HCT116 (cell line): ENCODE measurements around the gene ATAD1. TPM values are rescaled to one million over a fixed set of nuclear protein-coding genes. Genes with fewer than 3 reads are reported as not detected.

Source experiments
- ATAC-seq: fragments of 200-7000 bp; cut with Tn5 transposase; 2 replicates; pipeline ENCODE4 v1.9.1; 2020; ENCODE audit warnings: mild to moderate bottlenecking, moderate library complexity
- BruUV-seq: library from RNA; stranded (reverse); fragments of 400-500 nt; replicated peaks from 2 replicates; lab custom pipeline; 2021; lab: Mats Ljungman, UMichigan
- CTCF ChIA-PET: fragments of 300-600 bp; sonication (Branson Sonifier 250); formaldehyde crosslinking; loops from one replicate; lab custom pipeline; 2021; ENCODE audit warnings: antibody characterized with exemption; lab: Charles Lee
- POLR2A ChIA-PET: fragments of 300-600, 350-600 bp; sonication (Branson Sonifier 250); formaldehyde crosslinking; loops from one replicate; lab custom pipeline; 2021; ENCODE audit warnings: antibody characterized with exemption; lab: Charles Lee
- RAD21 ChIA-PET, 2 experiments: fragments of 300-600 bp; sonication (Branson Sonifier 250); formaldehyde crosslinking; loops; one replicate each; lab custom pipeline; 2023; ENCODE audit warnings: low total read pairs in 2 of 2; ENCODE audit not compliant: uncharacterized antibody in 2 of 2, unreplicated experiment in 2 of 2, low non-redundant PET in 1 of 2; lab: Charles Lee
- DNase-seq: peaks from one replicate; pipeline ENCODE4 v3.0.0-alpha.2; 2010; ENCODE audit warnings: low read depth, low spot score
- H2AFZ ChIP-seq: fragments of 200-600 bp; shearing (Covaris generic), sonication (generic); 2 replicates; pipeline ENCODE4 v1.6.1; 2017; ENCODE audit warnings: low read depth, mixed run types, mixed read lengths, antibody characterized with exemption, low read length; ENCODE audit not compliant: poor library complexity, severe bottlenecking
- H3K27ac ChIP-seq: 2 replicates; pipeline ENCODE4 v1.5.1; 2012; ENCODE audit warnings: low read depth, low read length
- H3K27me3 ChIP-seq: fragments of 200-600 bp; sonication (generic); 2 replicates; pipeline ENCODE4 v1.6.1; 2016; ENCODE audit warnings: mixed run types, low read length, mixed read lengths; ENCODE audit not compliant: insufficient read depth
- H3K36me3 ChIP-seq, 2 experiments: fragments of 200-500 bp in 1 of 2; fragments of 200-600 bp in 1 of 2; sonication (Bioruptor generic) in 1 of 2; sonication (generic) in 1 of 2; 2 replicates each; pipeline versions ENCODE4 v1.5.1 to v1.6.1; 2014 to 2016; ENCODE audit warnings: low read length in 2 of 2, inconsistent platforms in 1 of 2, mixed read lengths in 1 of 2, mixed run types in 1 of 2; ENCODE audit not compliant: insufficient read depth in 2 of 2, control insufficient read depth in 1 of 2
- H3K4me1 ChIP-seq, 2 experiments: fragments of 200-600 bp in 1 of 2; sonication (generic) in 1 of 2; 2 replicates each; pipeline versions ENCODE4 v1.5.1 to v1.6.1; 2012 to 2017; ENCODE audit warnings: low read length in 2 of 2, inconsistent platforms in 1 of 2, mild to moderate bottlenecking in 1 of 2, mixed read lengths in 1 of 2, mixed run types in 1 of 2, moderate library complexity in 1 of 2; ENCODE audit not compliant: insufficient read depth in 2 of 2, control insufficient read depth in 1 of 2
- H3K4me2 ChIP-seq: fragments of 200-600 bp; sonication (generic); 2 replicates; pipeline ENCODE4 v1.6.1; 2017; ENCODE audit warnings: mixed run types, low read length, mixed read lengths
- H3K4me3 ChIP-seq, 2 experiments: fragments of 200-600 bp in 1 of 2; sonication (generic) in 1 of 2; replicated peaks in 1 of 2; 2 replicates each; pipeline ENCODE4 v1.5.1; 2011 to 2016; ENCODE audit warnings: low read length in 2 of 2, control low read depth in 1 of 2, low read depth in 1 of 2, mild to moderate bottlenecking in 1 of 2, mixed read lengths in 1 of 2, mixed run types in 1 of 2
- H3K79me2 ChIP-seq: fragments of 200-600 bp; sonication (generic); 2 replicates; pipeline ENCODE4 v1.6.1; 2017; ENCODE audit warnings: mild to moderate bottlenecking, mixed run types, low read length, moderate library complexity, mixed read lengths; ENCODE audit not compliant: insufficient read depth
- H3K9ac ChIP-seq: fragments of 200-600 bp; sonication (generic); 2 replicates; pipeline ENCODE4 v1.6.1; 2016; ENCODE audit warnings: low read length, mixed read lengths
- H3K9me2 ChIP-seq: fragments of 200-600 bp; sonication (generic), shearing (Covaris generic); 2 replicates; pipeline ENCODE4 v1.6.1; 2017; ENCODE audit warnings: mixed run types, mild to moderate bottlenecking, moderate library complexity; ENCODE audit not compliant: insufficient read depth
- H3K9me3 ChIP-seq, 2 experiments: fragments of 200-500 bp in 1 of 2; fragments of 200-600 bp in 1 of 2; sonication (Bioruptor generic) in 1 of 2; sonication (generic) in 1 of 2; 2 replicates each; pipeline ENCODE4 v1.6.1; 2014 to 2017; ENCODE audit warnings: low read length in 2 of 2, mixed read lengths in 2 of 2, inconsistent platforms in 1 of 2, low read depth in 1 of 2, mild to moderate bottlenecking in 1 of 2, mixed run types in 1 of 2, moderate library complexity in 1 of 2; ENCODE audit not compliant: control insufficient read depth in 1 of 2, insufficient read depth in 1 of 2
- H4K20me1 ChIP-seq: fragments of 200-600 bp; sonication (generic), shearing (Covaris generic); 2 replicates; pipeline ENCODE4 v1.6.1; 2017; ENCODE audit warnings: mixed run types, mild to moderate bottlenecking, moderate library complexity; ENCODE audit not compliant: insufficient read depth
- CEBPB ChIP-seq: IDR thresholded peaks from 2 replicates; pipeline ENCODE4 v1.6.1; 2012; ENCODE audit warnings: low read depth
- EGR1 ChIP-seq: IDR thresholded peaks from 2 replicates; pipeline ENCODE4 v1.6.1; 2012; ENCODE audit warnings: low read depth
- FOSL1 ChIP-seq: IDR thresholded peaks from 2 replicates; pipeline ENCODE4 v1.6.1; 2012; ENCODE audit warnings: low read depth
- JUND ChIP-seq: IDR thresholded peaks from 2 replicates; pipeline ENCODE4 v1.6.1; 2012
- REST ChIP-seq: IDR thresholded peaks from 2 replicates; pipeline ENCODE4 v1.6.1; 2012; ENCODE audit warnings: low read depth
- SIN3A ChIP-seq: IDR thresholded peaks from 2 replicates; pipeline ENCODE4 v1.6.1; 2012; ENCODE audit warnings: low read depth
- TCF7L2 ChIP-seq: IDR thresholded peaks from 2 replicates; pipeline ENCODE4 v1.7.0; 2011; ENCODE audit warnings: borderline replicate concordance, inconsistent platforms; ENCODE audit not compliant: insufficient read depth, insufficient read length; ENCODE audit errors: extremely low read depth
- YY1 ChIP-seq: IDR thresholded peaks from 2 replicates; pipeline ENCODE4 v1.6.1; 2011; ENCODE audit warnings: low read length, low read depth, moderate library complexity, mild to moderate bottlenecking; ENCODE audit not compliant: insufficient replicate concordance; ENCODE audit errors: extremely low read depth
- ZBTB33 ChIP-seq: IDR thresholded peaks from 2 replicates; pipeline ENCODE4 v1.6.1; 2011; ENCODE audit warnings: mild to moderate bottlenecking, low read length, moderate library complexity; ENCODE audit not compliant: insufficient replicate concordance; ENCODE audit errors: extremely low read depth
- ZFX ChIP-seq: fragments of 450-650 bp; IDR thresholded peaks from 2 replicates; pipeline ENCODE4 v1.6.1; 2017
- ZNF274 ChIP-seq: fragments of 200-500 bp; sonication (Bioruptor generic); IDR thresholded peaks from 2 replicates; pipeline ENCODE4 v1.6.1; 2014; ENCODE audit warnings: mild to moderate bottlenecking, low read depth, low read length, inconsistent platforms
- intact Hi-C: fragments of 100-400 bp; cut with micrococcal nuclease; formaldehyde crosslinking; loops from 2 replicates; pipeline ENCODE4 v1.10.0; 2022
- total RNA-seq: library from RNA; stranded (reverse); gene quantifications from one replicate; pipeline ENCODE4 v1.2.1, GENCODE V29; 2021; ENCODE audit not compliant: unreplicated experiment
- TF ChIP-seq, protein P1 (sequence below): IDR thresholded peaks from 2 replicates; pipeline ENCODE4 v1.6.1; 2012
- TF ChIP-seq, protein P2 (sequence below): IDR thresholded peaks from 2 replicates; pipeline ENCODE4 v1.6.1; 2012

Gene ATAD1
- total RNA-seq, 1 experiment from 2014 or later, result 66.4 TPM

- H3K9me2 ChIP-seq, result no peaks in the 10 kb centered on the region
- no peak overlapping the region for H3K9ac ChIP-seq
- H3K4me3 ChIP-seq, result no peak overlapping the region
- ChIA-PET CTCF (no interaction called here), POLR2A (no interaction called here), RAD21 (no interaction called here)
- no peaks in the 10 kb centered on the region for H3K27me3 ChIP-seq
- BruUV-seq, result no TSS peak
- H3K4me1 ChIP-seq, result no peaks in the 10 kb centered on the region
- H3K36me3 ChIP-seq, result peaks cover 2 to 22% of the 10 kb centered on the region in 2 experiments; a peak in 1 of 4 replicates
- no peak overlapping the region for H2AFZ ChIP-seq
- H3K9me3 ChIP-seq, result 0 out of 4 replicates have a peak, but pooled peaks cover 0 to 3% of the 10 kb centered on the region in 2 experiments
- no peak overlapping the region for H3K27ac ChIP-seq
- peaks cover 96% of the 10 kb centered on the region for H3K79me2 ChIP-seq
- TF ChIP-seq SIN3A, result no peak
- TF ChIP-seq TCF7L2, result no peak
- no peak for TF ChIP-seq ZNF274
- TF ChIP-seq, protein P1, sequence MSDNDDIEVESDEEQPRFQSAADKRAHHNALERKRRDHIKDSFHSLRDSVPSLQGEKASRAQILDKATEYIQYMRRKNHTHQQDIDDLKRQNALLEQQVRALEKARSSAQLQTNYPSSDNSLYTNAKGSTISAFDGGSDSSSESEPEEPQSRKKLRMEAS, result no peak
- TF ChIP-seq ZBTB33, result no peak
- TF ChIP-seq FOSL1, result no peak
- no peak for TF ChIP-seq REST
- no peak for TF ChIP-seq JUND
- no peak for TF ChIP-seq CEBPB
- no peak for TF ChIP-seq ZFX
- TF ChIP-seq YY1, result no peak
- TF ChIP-seq, protein P2, sequence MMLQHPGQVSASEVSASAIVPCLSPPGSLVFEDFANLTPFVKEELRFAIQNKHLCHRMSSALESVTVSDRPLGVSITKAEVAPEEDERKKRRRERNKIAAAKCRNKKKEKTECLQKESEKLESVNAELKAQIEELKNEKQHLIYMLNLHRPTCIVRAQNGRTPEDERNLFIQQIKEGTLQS, result no peak
- TF ChIP-seq EGR1, result no peak
- no peak overlapping the region for H3K4me2 ChIP-seq
- H4K20me1 ChIP-seq, result peaks cover 7% of the 10 kb centered on the region; the same call in 1 of the 2 replicates
- no peak for DNase-seq
- ATAC-seq, result no peak
- intact Hi-C loops, result no loop called here
These were observed 19.9 kb downstream of the ATAD1 start for GRCh38 chr10:87798082-87798481.
